Spinal cord (tissue), 4 donors: ENCODE results near the gene TICAM1. TPM values are rescaled to one million over a fixed set of nuclear protein-coding genes. Genes with fewer than 3 reads are reported as not detected.

Experiments used
- polyA plus RNA-seq, 2 donors: library from polyadenylated mRNA; unstranded; fragments of 120-200 nt; gene quantifications; one replicate each; pipeline ENCODE4 v1.2.1, GENCODE V29; 2013; ENCODE audit not compliant: insufficient read length in 2 of 2
- small RNA-seq: library from RNA; depleted of rRNA; stranded (forward); fragments of <200 nt; gene quantifications from one replicate; pipeline ENCODE3, GENCODE V24; 2014; ENCODE audit warnings: low replicate concordance
- total RNA-seq, 2 donors: library from RNA; depleted of rRNA in 1 of 2; stranded (reverse); fragments of 120-200 nt in 1 of 2; fragments of >200 nt in 1 of 2; gene quantifications; one replicate each; pipeline versions ENCODE4 v1.2.3 to v1.2.4, GENCODE V29; 2013 to 2014

Gene TICAM1
- total and polyA plus RNA-seq, 4 donors = 1.4 to 6.3 (median 3.5) TPM

Small RNA genes within 50 kb of the gene (small RNA-seq; reads per million reads assigned to genes)
- 0.12 reads per million for gene MIR7-3

Other genes starting within 250 kb of the TICAM1 start
- 1 to 10 TPM; 5.5 to 6.3 TPM for gene TNFAIP8L1, start 192.2 kb downstream of the TICAM1 start, total RNA-seq
- 10 to 100 TPM in 1 of 2 donors, 1 to 10 TPM in 1; 8.4 to 11.8 TPM for gene TNFAIP8L1, start 192.2 kb downstream of the TICAM1 start, polyA plus RNA-seq
- gene MYDGF, start 161.4 kb downstream of the TICAM1 start, total RNA-seq = 10 to 100 TPM; 47.7 to 72.8 TPM
- gene MYDGF, start 161.4 kb downstream of the TICAM1 start, polyA plus RNA-seq = 10 to 100 TPM; 68.3 to 80.0 TPM
- 10 to 100 TPM in 1 of 2 donors, 1 to 10 TPM in 1; 9.6 to 14.2 TPM for gene DPP9, start 107.9 kb downstream of the TICAM1 start, total RNA-seq
- gene DPP9, start 107.9 kb downstream of the TICAM1 start, polyA plus RNA-seq = 10 to 100 TPM; 20.6 to 30.3 TPM
- gene FEM1A, start 40.0 kb downstream of the TICAM1 start, total RNA-seq = 10 to 100 TPM; 10.9 to 11.7 TPM
- gene FEM1A, start 40.0 kb downstream of the TICAM1 start, polyA plus RNA-seq = 1 to 10 TPM; 4.7 to 5.3 TPM
- 10 to 100 TPM; 26.5 to 31.8 TPM for gene PLIN3, start 36.0 kb upstream of the TICAM1 start, total RNA-seq
- 10 to 100 TPM; 39.3 to 44.7 TPM for gene PLIN3, start 36.0 kb upstream of the TICAM1 start, polyA plus RNA-seq
- gene ARRDC5, start 71.2 kb upstream of the TICAM1 start, total RNA-seq = under 1 TPM; 0.17 to 0.30 TPM
- under 1 TPM in 1 of 2 donors, not detected in 1; 0.26 TPM for gene ARRDC5, start 71.2 kb upstream of the TICAM1 start, polyA plus RNA-seq
- gene UHRF1, start 77.8 kb upstream of the TICAM1 start, total RNA-seq = 10 to 100 TPM; 10.5 to 10.9 TPM
- gene UHRF1, start 77.8 kb upstream of the TICAM1 start, polyA plus RNA-seq = 10 to 100 TPM; 14.0 to 16.8 TPM
- 10 to 100 TPM; 16.6 to 17.1 TPM for gene KDM4B, start 137.4 kb upstream of the TICAM1 start, total RNA-seq
- gene KDM4B, start 137.4 kb upstream of the TICAM1 start, polyA plus RNA-seq = 10 to 100 TPM; 38.9 to 43.6 TPM